ENCODE data around the gene THPO.

THPO gene

DNA sequence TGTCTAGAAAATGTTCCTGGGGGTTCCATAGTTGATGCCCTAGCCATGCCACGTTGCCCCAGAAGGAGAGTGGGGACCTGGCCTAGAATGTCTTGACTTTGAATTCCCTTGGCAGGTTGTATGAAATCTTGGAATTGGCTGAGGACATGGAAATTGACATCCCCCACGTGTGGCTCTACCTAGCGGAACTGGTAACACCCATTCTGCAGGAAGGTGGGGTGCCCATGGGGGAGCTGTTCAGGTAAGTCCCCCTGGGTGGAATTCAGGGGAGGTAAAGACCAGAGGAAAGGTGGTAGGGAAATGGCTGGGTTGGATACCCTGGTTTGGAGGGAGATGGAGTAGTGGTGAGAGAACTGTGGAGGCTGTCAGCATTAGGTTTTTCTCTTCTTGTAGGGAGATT lies 49.5 kb downstream of the THPO start:
- DNase-seq, result no peak

DNA sequence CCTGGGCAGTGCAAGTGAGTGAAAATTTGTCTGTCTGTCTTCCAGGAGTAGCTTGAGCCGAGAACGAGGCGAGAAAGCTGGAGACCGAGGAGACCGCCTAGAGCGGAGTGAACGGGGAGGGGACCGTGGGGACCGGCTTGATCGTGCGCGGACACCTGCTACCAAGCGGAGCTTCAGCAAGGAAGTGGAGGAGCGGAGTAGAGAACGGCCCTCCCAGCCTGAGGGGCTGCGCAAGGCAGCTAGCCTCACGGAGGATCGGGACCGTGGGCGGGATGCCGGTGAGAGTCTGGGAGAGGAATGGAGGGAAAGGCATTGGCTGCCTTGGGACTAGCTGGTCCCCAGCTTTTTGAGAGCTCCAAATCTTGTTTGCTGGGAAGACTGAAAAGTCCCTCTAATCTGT lies 50.8 kb downstream of the THPO start:
- DNase-seq, result no peak

DNA sequence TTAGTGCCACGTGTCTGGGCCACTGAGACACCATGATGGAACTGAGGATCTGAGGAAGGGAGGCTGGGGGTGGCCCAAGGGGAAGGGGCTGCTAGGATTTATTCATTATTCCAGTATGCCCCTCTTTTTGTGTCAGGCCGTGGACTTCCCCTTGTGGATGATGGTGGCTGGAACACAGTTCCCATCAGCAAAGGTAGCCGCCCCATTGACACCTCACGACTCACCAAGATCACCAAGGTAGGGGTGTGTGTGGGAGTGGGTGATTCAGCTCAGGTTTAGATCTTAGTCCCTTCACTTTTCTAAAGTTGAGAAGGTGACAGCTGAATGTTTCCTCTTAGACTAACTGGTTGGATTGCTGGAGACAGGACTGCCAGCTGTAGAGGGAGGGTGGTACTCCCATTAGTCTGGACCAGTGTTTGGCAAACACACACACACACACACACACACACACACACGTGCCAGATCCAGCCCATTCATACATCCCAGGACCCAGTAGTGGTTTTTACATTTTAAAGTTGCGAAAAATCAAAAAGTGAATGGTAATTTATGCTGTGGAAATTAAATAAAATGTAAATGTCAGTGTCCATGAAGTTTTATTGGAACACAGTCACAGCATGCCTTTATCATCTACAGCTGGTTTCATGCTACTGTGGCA lies 52.2 kb downstream of the THPO start:
- DNase-seq, result no peak

DNA sequence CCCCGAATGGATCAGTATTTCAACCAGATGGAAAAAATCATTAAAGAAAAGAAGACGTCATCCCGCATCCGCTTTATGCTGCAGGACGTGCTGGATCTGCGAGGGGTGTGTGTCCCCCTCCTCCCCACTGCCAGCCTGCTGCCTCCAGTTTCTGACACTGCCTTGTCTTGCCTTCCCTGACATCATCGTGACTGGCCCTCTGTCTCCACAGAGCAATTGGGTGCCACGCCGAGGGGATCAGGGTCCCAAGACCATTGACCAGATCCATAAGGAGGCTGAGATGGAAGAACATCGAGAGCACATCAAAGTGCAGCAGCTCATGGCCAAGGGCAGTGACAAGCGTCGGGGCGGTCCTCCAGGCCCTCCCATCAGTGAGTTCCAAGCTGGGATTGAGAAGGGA lies 52.7 kb downstream of the THPO start:
- no peak for DNase-seq

DNA sequence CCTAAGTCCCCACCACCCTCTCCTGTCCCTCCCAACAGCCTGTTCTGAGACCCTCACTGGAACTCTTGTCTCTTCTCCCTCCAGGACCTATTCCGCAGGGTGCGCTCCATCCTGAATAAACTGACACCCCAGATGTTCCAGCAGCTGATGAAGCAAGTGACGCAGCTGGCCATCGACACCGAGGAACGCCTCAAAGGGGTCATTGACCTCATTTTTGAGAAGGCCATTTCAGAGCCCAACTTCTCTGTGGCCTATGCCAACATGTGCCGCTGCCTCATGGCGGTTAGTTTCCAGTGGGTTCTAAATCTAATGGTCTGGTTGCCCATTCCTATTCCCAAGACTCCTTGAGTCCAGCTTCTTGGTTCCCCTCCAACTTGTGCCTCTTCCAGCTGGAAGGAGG lies 54.3 kb downstream of the THPO start:
- no peak for DNase-seq

DNA sequence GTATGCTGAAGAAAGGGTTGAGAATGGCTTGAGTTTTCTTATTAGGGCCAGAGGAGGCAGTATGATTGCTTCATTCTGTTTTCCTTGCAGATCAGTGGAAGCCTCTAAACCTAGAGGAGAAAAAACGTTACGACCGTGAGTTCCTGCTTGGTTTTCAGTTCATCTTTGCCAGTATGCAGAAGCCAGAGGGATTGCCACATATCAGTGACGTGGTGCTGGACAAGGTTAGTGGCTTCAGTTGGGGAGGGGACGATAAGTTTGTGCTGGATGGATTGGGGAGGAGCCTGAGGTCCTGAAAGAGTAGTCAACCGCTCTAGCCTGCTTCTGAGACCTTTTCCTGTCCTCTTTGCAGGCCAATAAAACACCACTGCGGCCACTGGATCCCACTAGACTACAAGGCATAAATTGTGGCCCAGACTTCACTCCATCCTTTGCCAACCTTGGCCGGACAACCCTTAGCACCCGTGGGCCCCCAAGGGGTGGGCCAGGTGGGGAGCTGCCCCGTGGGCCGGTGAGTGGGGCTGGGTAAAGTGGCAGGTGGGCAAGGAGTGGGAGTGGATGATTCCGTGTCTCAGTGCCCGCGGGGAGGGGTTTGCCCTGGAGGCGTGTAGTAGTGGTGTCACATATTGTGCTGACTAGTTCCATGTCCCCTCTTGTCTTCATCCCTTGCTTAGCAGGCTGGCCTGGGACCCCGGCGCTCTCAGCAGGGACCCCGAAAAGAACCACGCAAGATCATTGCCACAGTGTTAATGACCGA lies 55.1 kb downstream of the THPO start:
- DNase-seq, result no peak
